Loucy (cell line): ENCODE measurements around the gene PDHB.

ENCODE experiments used
- EZH2phosphoT487 ChIP-seq: fragments of 200-600 bp; IDR thresholded peaks from 2 replicates; pipeline ENCODE4 v1.6.1; 2018; ENCODE audit warnings: antibody characterized with exemption, mild to moderate bottlenecking, moderate library complexity, borderline replicate concordance
- TF ChIP-seq, protein P1 (sequence below): fragments of 200-600 bp; sonication (generic); conservative IDR thresholded peaks from 2 replicates; pipeline ENCODE4 v1.5.1; 2014; ENCODE audit warnings: mild to moderate bottlenecking, antibody characterized with exemption, low read length

DNA sequence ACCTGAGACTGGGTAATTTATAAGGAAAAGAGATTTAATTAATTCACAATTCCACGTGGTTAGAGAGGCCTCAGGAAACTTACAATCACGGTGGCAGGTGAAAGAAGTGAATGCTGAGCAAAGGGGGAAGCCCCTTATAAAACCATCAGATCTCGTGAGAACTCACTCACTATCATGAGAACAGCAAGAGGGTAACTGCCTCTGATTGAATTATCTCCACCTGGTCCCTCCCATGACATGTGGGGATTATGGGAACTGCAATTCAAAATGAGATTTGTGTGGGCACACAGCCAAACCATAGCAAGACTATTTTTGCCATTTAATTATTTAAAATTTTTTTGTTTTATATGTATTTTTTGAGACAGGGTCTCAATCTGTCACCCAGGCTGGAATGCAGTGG is 31.2 kb upstream of the PDHB start:
- TF ChIP-seq, protein P1, sequence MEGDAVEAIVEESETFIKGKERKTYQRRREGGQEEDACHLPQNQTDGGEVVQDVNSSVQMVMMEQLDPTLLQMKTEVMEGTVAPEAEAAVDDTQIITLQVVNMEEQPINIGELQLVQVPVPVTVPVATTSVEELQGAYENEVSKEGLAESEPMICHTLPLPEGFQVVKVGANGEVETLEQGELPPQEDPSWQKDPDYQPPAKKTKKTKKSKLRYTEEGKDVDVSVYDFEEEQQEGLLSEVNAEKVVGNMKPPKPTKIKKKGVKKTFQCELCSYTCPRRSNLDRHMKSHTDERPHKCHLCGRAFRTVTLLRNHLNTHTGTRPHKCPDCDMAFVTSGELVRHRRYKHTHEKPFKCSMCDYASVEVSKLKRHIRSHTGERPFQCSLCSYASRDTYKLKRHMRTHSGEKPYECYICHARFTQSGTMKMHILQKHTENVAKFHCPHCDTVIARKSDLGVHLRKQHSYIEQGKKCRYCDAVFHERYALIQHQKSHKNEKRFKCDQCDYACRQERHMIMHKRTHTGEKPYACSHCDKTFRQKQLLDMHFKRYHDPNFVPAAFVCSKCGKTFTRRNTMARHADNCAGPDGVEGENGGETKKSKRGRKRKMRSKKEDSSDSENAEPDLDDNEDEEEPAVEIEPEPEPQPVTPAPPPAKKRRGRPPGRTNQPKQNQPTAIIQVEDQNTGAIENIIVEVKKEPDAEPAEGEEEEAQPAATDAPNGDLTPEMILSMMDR, result no peak
- no peak for TF ChIP-seq EZH2phosphoT487
